ENCODE results near the gene SIK3.
A peak's percentile ranks its signal among the peaks of the same experiment; 100 is the strongest.

SIK3 gene

DNA sequence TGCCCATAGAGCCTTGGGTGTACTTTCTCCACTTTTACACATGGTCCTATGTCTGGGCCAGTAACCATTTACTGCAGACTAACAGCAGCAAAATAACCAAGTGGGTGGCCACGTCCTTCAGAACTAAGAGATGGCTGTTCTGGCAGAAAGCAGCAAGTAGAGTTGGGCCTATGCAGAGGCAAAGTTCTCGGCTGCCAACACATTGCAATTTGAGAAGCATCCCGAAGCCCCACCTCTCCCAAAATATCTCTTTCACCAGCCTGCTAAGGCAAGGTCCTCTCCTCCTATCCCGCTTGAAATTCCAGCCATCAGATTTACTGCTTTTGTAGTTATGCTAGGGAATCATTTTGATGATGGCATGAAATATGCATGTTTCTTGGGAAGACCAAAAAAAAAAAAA is 142.3 kb downstream of the SIK3 start:
- peak; percentile 8 for DNase-seq

- no peak for DNase-seq
Measured at GRCh38 chr11:116955548-116955947, 142.7 kb downstream of the SIK3 start.

GRCh38 chr11:116953530-116954285 is 144.5 kb downstream of the SIK3 start:
- no peak for DNase-seq

- no peak for DNase-seq
Measured at GRCh38 chr11:116951762-116952161, 146.5 kb downstream of the SIK3 start.

DNA sequence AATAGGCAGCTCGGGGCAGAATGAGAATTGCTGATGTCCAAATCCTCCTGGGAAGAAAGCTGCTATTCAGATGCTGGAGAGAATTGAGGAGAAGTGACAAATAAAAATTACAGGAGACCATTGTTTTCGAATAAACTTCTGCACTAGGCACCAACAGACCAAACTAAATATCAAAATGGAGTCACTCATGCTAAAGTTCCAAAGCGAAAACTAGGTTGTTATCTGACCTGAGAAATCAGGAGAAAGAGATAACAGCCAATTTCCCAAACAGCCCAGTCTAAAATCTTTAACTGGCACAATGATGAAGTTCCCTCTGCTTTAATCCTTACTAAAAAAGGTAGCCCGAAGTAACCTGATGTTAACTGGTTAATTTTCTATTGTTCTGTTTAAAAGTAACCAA is 148.0 kb downstream of the SIK3 start:
- DNase-seq = no peak

DNA sequence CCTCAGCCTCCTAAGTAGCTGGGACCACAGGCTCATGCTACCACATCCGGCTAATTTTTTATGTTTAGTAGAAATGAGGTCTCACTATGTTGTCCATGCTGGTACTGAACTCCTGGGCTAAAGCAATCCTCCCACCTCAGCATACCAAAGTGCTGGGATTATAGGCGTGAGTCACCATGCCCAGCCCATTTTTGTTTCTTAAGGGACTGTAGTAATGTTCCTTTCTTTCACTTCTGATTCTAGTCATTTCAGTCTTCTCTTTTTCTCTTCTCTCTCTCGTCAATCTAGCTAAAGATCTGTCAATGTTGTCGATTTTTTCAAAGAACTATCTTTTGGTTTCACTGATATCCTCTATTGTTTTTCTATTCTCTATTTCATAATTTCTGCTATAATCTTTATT is 149.8 kb downstream of the SIK3 start:
- no peak for DNase-seq

DNA sequence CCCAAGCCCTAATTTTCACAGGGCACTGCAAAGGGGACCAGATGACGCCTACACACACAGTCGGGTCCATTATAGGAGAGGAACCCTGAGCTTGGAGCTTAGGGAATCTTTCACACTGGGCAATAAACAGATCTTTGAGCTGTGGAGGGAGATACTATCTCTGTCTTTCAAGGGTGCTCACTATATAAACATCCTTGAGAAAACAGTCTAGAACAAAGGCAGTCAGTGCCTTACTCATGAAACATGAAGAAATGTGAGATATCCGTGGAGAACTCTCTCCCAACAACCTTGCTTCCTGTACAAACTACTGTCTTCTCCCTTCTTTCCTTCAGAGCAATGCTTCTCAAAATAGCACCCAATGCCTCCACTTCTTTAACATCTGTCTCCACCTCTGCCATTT is 151.8 kb downstream of the SIK3 start:
- no peak for DNase-seq

- no peak for DNase-seq
Measured at GRCh38 chr11:116939499-116939898, 158.7 kb downstream of the SIK3 start.

DNA sequence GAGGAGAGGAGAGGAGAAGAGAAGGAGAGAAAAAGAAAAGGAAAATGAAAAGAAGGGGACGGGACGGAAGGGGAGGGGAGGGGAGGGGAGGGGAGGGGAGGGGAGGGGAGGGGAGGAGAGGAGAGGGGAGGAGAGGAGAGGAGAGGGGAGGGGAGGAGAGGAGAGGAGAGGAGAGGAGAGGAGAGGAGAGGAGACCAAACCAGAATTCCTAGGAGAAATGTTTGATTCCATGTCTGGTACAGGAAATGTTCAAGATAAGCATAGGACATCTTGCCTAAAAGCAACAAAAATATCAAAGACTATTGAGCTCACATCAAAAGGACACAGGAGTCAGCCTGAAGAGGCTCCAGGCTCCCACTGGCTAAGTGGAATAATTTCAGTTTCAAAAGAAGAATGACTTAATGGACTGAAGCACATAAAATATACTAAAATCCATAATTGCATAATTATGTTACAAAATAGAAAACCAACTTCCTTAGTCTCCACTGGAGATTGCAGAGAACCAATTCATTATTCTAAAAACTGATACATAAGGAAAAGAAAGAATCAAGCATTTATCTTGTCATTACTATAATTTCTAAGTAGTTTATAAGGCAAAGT is 159.7 kb downstream of the SIK3 start:
- DNase-seq = no peak

- DNase-seq = no peak
Measured at GRCh38 chr11:116936754-116937446, 161.3 kb downstream of the SIK3 start.

- DNase-seq = no peak
Measured at GRCh38 chr11:116935514-116935913, 162.7 kb downstream of the SIK3 start.

- DNase-seq = no peak
Measured at GRCh38 chr11:116935089-116935488, 163.1 kb downstream of the SIK3 start.

- DNase-seq = no peak
Measured at GRCh38 chr11:116933961-116934360, 164.3 kb downstream of the SIK3 start.

DNA sequence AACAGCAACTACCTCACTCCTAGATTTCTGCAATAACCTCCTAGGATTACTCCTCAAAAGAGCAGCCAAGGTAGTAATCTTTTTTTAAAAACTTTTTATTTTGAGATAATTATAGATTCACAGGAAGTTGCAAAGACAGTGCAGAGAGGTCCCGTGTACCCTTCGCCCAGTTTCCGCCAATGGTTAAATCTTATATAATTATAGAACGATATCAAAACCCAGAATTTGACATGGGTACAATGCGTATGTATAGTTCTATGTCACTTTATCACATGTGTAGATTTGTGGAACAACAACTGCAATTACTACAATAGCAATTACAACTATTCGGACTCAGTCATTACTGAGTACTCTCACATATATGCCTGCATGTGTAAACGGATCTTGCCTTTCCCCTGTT is 166.0 kb downstream of the SIK3 start:
- no peak for DNase-seq

DNA sequence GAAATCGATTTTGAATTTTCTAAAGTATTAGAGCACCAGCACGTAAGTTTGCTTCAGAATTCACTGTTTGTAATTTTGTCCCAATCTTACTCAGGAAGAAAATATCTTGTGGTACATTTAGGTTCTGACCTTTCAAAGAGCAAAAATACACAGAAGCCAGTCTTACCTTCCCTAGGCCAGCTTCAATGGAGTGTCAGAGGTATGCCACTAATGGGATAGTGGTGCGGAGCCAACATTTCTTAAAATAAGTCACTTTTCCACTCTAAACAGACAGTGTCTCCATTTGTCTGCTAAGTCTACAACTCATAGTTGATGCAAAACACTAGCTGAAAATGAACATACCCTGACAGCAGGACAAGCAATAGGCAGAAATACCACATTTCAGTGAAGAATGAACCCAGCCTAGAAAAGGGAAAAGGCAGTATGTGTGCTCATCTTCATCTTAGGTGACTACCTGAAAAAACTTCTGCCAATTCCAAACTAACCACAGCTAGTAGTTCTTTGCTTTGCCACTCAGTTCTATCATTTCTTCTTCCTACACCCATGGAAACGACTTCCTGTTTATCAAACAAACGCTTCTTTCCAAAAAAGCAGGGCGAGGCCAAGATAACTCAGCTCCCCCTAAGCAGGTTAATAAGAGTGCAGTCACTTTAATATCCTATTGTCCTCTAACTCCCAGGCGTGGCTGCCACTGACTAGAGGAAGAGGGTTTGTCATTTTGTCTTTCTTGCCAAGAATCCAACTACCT is 166.8 kb downstream of the SIK3 start:
- no peak for DNase-seq

DNA sequence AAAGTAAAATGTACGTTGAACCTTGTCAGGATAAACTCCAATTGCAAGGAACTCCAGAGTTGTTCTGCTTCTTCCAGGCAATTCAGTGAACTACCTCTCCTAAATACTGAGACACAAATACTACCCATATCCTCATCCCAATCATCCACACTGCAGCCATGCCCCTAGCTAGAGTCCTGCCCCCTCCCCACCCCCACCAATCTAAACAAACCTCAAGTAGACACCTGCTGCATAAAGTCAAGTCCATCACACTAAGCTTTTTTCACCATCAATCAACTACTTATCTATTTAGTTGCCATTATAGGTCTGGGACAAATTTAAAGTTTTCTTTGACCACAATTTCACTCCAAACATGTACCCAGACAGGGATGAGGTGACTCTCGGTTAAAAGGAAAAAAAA is 167.6 kb downstream of the SIK3 start:
- DNase-seq = no peak

GRCh38 chr11:116930177-116930576 is 168.1 kb downstream of the SIK3 start:
- peak; percentile 34 for DNase-seq

DNA sequence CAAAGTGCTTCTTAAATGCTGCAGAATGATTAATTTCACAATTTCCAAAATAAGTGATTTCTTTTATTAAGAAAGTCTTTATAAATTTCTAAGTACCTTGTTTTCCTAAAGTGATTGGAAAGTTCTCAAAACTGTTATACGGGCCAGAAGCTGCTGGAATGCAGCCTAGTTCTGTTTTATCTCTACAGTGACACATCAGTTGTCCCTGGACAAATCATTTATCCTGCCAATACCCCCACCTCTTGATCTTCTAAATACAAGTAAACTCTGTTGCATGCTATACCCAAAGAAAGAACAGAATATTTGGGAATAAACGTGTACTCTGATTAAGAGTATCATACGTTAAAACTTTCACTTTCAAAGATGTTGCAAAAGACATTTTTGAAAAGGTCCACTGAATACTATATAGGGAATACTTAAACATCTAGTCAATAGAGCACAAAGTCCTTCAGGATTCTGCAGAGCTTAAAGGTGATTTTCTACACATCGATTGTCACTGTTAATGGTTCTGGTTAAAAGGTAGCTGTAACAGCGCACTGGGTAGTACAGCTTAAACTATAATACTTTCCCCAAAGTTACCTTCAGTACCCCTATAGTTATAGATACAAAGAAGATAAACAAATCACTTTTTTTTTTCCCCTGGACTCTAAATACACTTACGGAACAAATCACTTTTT is 168.7 kb downstream of the SIK3 start:
- DNase-seq = peak; percentile 22

- no peak for DNase-seq
Measured at GRCh38 chr11:116928845-116929244, 169.4 kb downstream of the SIK3 start.

DNA sequence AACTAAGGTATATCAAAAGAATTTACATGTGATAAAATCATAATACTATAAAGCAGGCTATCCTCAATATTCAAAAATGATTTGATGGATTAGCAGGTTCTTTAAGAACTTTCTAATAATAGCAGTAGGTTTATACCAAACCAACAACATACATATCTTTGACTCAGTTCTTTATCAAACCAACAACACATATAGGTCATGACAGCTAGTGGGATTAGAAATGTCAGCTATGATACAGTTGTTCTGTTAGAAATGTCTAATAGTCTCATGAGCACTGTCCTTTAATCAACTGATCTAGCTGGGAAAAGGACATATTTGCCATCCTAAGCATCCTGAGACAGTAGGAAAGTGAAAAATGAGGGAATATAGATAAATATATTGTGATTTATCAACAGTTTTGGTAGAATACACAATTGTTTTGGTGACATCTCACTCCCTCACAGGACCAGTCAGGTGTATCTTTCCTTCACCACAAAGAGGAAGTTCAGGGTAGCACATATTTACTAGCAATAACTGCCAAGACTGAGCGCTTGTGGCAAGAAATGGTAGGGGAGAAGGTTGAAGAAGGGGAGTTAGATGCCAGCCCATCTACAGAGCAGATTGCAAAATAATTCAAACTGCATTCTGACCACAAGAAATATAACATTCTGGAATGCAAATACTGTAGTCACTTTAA is 170.0 kb downstream of the SIK3 start:
- DNase-seq = peak; percentile 23

DNA sequence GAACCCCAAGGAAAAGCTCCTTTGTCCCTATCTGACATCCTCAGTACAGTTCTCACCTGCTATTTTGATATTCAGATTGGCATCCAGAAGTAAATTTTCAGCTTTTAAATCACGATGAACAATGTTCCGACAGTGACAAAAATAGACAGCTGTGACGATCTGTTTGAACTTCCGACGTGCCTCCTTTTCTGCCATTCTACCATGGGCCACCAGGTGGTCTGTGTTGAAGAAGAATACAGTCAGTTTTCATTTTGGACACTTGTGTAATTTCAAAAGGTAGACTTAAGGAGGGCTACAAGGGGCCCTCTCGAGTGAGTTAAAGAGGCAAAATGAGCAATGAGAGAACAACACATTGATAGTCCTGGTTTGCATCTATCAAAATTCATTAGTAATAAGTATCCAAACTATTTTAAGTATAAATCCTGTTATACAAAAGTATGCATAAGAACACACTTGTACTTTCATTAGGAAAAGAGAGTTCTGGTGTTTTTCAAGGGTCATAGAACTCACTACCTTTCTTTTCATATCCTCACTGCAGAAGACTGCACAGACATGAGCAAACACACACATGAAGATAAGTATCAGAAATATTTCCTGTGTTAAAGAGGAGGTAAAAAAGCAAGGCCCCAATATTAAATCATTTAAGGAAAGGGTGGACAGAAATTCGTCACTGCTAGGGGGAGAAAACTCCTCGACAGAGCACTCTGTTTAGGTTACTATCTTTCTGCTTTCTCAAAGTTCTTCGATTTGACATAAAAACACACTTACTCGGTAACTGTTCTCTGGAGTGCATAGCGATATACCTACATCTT is 170.9 kb downstream of the SIK3 start:
- DNase-seq = no peak

Data from fibroblast of upper back skin (primary cell).